Measurements from ENCODE around the gene PLIN5. TPM values are rescaled to one million over a fixed set of nuclear protein-coding genes. Genes with fewer than 3 reads are reported as not detected.

Gene PLIN5
- total RNA-seq, 3 donors from 2014 or later, result 10.4 to 26.2 (median 15.4) TPM

DNA sequence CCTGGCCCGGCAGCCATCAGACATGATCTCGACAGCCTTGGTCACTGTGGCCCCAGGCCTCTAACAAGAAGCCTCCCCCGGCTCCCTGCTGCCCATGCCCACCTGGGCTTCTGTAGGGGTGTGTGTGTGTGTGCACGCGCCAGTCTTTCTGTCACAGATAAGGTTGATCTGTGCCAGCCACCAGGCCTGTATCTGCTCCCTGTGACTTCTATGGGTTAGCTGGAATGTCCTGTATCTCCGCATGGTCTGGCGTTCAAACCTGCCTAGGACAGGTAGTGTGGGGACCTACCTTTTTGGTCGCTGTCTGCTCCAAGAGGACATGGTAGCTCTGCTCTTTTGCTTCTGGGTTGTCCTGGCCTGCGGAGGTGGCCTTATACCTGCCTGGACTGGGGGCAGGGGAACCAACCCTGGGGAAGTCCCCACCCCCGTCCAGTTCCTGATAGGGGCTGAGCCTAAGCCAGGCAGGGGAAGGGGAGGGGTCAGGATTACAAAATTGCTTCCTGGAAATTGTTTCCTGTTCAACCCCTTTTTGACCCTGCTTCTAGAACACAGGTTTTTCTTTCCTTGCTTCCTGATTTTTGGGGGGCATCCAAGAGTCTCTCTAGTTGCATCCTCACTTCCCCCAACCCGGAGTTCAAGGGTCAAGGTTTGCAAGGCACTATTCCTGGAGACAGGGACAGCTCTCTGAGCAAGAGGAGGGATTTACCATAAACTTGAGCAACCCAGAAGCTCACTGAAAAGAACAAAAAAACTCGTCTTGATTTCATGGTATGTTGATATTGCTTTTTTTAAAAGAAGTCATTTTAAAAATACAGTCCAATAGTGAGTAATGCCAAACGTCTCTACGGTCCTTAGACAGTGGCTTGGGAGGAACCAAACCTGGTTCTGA, 4.9 kb upstream of the PLIN5 start, which contains the start of gene LRG1:
Gene LRG1 (minus strand): TSS at position 344 of the 889 bp plus-strand sequence. CDS start 23 bp downstream, at position 321.
- no peaks in the 10 kb centered on the region for H3K36me3 ChIP-seq
- no peaks in the 10 kb centered on the region for H3K9me3 ChIP-seq
- no peaks in the 10 kb centered on the region for H3K4me1 ChIP-seq
- peaks cover 0 to 4% of the 10 kb centered on the region in 2 donors for H3K27me3 ChIP-seq
- H3K27ac ChIP-seq, result peak within 1 kb of the TSS; percentile 30 to 72
- peak; percentile 21 for TF ChIP-seq POLR2A (IDR thresholded peaks at IDR 0.05)
- TF ChIP-seq POLR2AphosphoS5 (IDR thresholded peaks at IDR 0.05), result peak in 1 of 3 donors; percentile 34
- TF ChIP-seq, protein P1, sequence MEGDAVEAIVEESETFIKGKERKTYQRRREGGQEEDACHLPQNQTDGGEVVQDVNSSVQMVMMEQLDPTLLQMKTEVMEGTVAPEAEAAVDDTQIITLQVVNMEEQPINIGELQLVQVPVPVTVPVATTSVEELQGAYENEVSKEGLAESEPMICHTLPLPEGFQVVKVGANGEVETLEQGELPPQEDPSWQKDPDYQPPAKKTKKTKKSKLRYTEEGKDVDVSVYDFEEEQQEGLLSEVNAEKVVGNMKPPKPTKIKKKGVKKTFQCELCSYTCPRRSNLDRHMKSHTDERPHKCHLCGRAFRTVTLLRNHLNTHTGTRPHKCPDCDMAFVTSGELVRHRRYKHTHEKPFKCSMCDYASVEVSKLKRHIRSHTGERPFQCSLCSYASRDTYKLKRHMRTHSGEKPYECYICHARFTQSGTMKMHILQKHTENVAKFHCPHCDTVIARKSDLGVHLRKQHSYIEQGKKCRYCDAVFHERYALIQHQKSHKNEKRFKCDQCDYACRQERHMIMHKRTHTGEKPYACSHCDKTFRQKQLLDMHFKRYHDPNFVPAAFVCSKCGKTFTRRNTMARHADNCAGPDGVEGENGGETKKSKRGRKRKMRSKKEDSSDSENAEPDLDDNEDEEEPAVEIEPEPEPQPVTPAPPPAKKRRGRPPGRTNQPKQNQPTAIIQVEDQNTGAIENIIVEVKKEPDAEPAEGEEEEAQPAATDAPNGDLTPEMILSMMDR (IDR thresholded peaks at IDR 0.05), result no peak
- intact Hi-C loops (cut with DNase I; ENCODE audit: low total_unique reads), result no loop called here
- peak in 1 of 2 donors; percentile 50 for DNase-seq (ENCODE audit: low spot score in 2 of 2)
- H3K4me3 ChIP-seq, result peak within 1 kb of the TSS in 1 of 3 donors; percentile 38

DNA sequence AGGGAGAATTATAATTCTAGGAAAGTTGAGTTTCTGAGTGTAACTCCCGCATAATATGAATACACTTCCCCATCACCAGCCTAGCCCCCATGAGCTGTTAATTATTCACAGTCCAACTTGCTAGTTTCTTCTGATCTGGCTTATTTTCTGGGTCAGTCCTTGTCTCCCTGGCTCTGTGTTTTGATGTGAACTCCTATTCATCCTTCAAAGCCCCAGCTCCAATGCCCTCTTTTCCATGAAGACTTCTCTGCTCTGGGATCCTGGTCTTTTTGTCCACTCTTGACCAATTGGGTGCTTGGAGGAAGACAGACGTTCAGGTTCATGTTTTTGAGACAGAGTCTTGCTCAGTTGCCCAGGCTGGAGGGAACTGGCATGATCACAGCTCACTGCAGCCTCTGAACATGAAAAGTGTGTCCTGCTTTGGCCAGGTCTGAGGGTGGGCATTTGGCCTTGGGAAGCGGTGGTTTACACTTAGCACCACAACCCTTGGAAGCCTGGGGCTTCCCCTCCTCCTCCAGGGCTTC, 4.2 kb upstream of the PLIN5 start:
- no peaks in the 10 kb centered on the region for H3K4me1 ChIP-seq
- H3K27ac ChIP-seq, result peak overlapping the region in 1 of 2 donors; percentile 72
- no peaks in the 10 kb centered on the region for H3K36me3 ChIP-seq
- H3K27me3 ChIP-seq, result peaks cover 0 to 4% of the 10 kb centered on the region in 2 donors
- H3K9me3 ChIP-seq, result no peaks in the 10 kb centered on the region
- intact Hi-C loops (cut with DNase I; ENCODE audit: low total_unique reads), result no loop called here
- TF ChIP-seq POLR2AphosphoS5 (IDR thresholded peaks at IDR 0.05) (no peak), POLR2A (IDR thresholded peaks at IDR 0.05) (no peak)
- TF ChIP-seq, protein P1 (IDR thresholded peaks at IDR 0.05), result no peak
- peak overlapping the region in 1 of 3 donors; percentile 38 for H3K4me3 ChIP-seq
- DNase-seq (ENCODE audit: low spot score in 2 of 2), result no peak

DNA sequence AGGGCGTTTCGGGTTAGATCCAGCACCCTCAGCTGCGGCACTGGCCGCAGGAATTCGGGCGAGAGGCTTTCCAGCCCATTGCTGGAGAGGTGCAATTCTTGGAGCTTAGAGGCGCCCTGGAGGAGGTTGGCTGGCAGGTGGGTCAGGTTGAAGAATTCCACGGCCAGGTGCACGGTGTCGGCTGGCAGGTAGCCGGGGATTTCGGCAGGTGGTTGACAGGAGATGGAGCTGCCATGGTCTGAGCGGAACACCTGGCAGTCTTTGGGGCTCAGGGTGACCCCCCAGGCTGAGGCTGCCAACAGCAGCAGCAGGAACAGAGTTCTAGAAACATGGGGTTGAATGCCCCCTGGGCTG, 3.6 kb upstream of the PLIN5 start:
- DNase-seq (ENCODE audit: low spot score in 2 of 2), result no peak
- intact Hi-C loops (cut with DNase I; ENCODE audit: low total_unique reads), result no loop called here
- H3K27ac ChIP-seq, result no peak overlapping the region
- TF ChIP-seq POLR2A (IDR thresholded peaks at IDR 0.05) (no peak), POLR2AphosphoS5 (IDR thresholded peaks at IDR 0.05) (no peak)
- TF ChIP-seq, protein P1 (IDR thresholded peaks at IDR 0.05), result no peak
- no peaks in the 10 kb centered on the region for H3K36me3 ChIP-seq
- H3K4me1 ChIP-seq, result no peaks in the 10 kb centered on the region
- H3K27me3 ChIP-seq, result peaks cover 0 to 4% of the 10 kb centered on the region in 2 donors
- peak overlapping the region in 1 of 3 donors; percentile 18 for H3K4me3 ChIP-seq
- no peaks in the 10 kb centered on the region for H3K9me3 ChIP-seq

DNA sequence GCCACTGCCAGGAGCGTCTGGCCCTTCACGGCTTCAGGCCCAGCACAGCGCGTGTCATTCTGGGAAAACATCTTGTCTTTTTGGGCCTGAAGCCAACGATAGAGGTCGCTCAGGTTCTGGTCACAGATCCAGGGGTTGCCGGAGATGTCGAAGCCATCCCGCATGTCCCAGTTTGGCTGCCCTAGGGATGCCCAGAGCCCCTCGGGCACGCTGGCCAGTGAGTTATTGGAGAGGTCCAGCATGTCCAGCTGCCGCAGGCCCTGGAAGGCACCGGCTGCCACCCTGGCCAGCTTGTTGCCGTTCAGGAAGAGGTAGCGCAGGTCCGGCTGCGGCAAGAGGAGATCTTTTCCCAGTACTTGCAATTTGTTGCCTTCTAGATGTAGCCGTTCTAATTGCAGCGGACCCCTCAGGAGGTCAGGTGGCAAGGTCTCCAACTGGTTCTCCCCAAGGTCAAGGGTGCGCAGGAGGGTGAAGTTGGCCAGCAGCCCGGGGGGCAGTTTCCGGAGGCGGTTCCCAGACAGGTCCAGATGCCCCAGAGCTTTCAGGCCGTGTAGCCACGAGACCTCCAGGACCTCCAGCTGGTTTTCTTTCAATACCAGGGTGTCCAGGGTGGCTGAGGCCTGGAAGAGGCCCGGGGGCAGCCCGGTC, 3.1 kb upstream of the PLIN5 start:
- Histone ChIP-seq H3K4me3 (peak overlapping the region in 1 of 3 donors; percentile 18), H3K36me3 (no peaks in the 10 kb centered on the region), H3K27me3 (peaks cover 0 to 4% of the 10 kb centered on the region in 2 donors), H3K9me3 (no peaks in the 10 kb centered on the region), H3K4me1 (no peaks in the 10 kb centered on the region), H3K27ac (no peak overlapping the region)
- no peak for DNase-seq (ENCODE audit: low spot score in 2 of 2)
- intact Hi-C loops (cut with DNase I; ENCODE audit: low total_unique reads), result no loop called here
- TF ChIP-seq POLR2A (IDR thresholded peaks at IDR 0.05) (no peak), POLR2AphosphoS5 (IDR thresholded peaks at IDR 0.05) (no peak)
- TF ChIP-seq, protein P1 (IDR thresholded peaks at IDR 0.05), result no peak

Measured in breast epithelium (tissue), 4 donors.